Erythroblast (primary cell): Measurements from ENCODE around the gene MACROD2.

Experiments
- DNase-seq, 2 experiments: peaks; one replicate each; lab custom pipeline; 2025; lab: John Stamatoyannopoulos, UW
- GATA1 ChIP-seq: IDR thresholded peaks from 2 replicates; pipeline ENCODE4 v1.6.1; 2011; ENCODE audit warnings: low read depth, mild to moderate bottlenecking, control low read depth, low read length, moderate library complexity
- POLR2A ChIP-seq: IDR thresholded peaks from 2 replicates; pipeline ENCODE4 v1.6.1; 2011; ENCODE audit warnings: mild to moderate bottlenecking, low read length

MACROD2 gene

DNA sequence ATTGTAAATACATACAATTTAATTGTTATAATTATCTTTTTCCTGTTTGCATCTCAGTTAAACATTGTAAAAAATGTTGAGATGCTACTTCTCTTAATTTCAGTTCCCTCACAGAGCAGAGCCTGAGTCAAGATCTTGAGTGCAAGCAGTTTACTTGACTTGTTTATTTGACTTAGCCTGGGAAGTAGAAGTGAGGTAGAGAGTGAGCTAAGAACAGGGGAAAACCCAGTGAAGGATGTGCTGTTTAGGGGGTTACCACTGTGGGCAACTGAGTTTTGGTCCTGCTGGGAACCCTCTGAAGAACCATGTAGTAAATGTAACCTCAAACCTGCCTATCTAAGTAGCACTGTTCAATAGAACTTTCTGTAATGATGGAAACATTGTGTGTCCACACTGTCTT is 837.3 kb downstream of the MACROD2 start:
- no peak for TF ChIP-seq POLR2A
- no peak for TF ChIP-seq GATA1
- DNase-seq = no peak

DNA sequence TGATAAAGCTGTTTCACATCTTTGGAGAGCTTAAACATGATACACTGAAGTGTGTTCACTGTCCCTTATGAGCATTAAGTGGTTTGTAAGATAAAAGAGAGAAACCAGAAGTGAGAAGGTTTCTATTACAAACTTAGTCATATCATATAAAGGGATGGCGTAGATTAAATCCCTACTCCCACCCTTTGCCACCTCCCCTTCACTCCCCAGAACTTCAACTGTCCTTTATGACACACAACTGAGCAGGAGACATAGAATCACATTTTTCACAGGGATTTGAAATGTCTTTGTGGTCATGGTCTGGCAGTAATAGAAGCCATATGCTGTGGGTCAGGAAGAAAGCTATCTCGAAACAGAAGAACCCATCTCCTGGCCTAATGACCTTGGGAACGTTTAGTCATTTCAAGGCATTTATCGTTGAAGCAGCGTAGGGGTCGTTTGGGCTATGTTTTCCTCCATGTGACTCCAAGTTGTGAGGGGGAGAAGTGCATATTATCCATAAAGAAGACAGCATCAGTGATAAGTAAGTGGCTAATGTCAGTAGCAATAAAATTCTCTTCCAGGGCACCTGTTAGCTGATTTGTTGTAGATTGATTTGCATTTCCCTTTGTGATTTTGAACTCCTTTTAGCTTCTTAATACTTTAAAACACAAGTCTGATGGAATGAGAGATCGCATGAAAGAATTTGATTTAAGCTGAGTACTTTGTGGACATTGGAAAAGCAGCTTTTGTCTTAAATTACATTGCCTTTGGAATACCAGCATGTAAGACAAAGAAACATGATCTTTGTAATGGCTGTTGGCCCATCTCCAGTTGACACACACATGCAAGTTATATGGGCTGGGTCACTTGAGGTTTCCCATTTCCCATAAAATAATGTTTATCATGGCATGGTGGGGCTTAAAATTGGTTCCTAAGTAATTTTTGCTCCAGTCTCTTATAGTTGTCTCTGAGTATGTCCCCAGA is 843.6 kb downstream of the MACROD2 start:
- TF ChIP-seq POLR2A (no peak), GATA1 (no peak)
- no peak for DNase-seq

DNA sequence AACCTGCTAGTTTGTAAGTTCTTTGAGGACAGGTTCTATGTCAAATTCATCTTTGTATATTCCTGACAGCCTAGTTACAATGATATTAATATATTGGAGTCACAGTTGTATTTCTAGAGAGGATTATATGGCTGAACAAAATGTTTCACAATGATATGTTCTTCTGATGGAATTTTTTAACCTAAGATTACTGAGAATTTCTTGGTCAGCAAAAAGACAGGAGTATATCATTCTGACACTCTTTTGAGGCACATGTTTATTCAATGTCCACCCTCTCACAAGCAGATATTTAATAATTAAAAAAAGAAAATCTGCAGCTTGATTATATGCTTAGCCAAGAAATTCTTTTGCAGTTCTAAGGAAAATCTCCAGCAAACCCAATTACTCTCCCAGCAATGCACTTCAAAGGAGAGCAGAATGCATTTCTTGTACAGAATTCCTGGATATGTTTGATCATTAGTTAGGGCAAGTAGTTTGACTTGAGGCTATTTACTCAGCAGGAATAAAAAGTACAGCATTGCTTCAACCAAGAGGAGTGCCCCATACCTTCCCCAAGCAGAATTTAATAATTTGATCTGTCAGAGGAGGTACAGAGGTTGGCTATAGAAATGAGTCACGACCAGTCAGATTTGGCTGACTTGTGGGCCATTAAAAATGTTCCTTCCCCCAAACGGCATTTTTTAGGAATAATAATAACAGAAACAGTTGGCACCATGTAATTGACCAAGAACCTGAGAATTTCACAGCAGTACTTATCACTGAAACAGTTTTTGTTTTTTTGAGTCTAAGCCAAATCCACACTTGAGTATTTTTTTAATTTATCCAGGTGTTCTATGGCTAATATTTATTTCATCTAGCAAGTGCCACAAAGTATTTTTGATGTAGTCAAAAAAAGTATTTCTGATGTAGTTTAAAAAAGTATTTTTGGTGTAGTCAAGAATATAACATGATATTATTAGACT is 850.2 kb downstream of the MACROD2 start:
- DNase-seq = no peak
- TF ChIP-seq POLR2A = no peak
- no peak for TF ChIP-seq GATA1

DNA sequence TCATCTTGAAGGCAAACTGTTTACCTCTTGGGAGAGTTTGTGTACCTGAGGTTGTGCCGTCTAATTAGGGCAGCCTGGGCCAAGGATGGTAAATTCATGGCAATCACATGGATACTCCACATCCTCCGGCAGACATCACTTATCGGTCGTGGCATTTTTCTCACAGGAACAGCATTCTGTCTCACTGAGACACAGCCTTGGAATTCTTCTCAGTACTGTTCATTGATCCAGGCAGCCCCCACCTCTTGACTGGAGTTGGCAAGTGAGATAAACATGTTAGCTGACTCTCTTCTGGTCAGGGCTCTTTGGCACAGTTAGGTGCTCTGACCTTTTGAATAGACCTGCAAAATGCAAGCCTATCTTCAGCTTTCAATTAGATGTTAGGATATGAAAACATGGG is 853.5 kb downstream of the MACROD2 start:
- DNase-seq = no peak
- TF ChIP-seq GATA1 = no peak
- TF ChIP-seq POLR2A = no peak

DNA sequence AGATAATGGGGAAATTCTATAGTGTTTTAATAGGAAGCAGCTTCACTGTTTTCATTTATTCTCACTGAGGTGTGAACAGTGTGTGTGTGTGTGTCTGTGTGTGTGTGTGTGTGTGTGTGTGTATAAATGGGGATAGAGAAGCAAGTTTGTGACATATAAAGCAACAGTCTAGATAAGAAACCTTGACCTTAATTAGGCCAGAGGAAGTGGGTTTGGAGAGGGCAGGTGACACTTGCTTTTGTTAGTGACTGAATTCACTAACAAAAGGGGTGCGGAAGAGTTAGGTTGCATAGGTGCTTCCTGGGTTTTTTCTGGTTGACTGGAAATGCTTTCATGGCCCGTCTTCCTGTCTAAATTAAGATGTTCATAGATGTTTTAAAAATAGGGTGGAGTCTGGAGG is 857.8 kb downstream of the MACROD2 start:
- TF ChIP-seq POLR2A (no peak), GATA1 (no peak)
- no peak for DNase-seq

DNA sequence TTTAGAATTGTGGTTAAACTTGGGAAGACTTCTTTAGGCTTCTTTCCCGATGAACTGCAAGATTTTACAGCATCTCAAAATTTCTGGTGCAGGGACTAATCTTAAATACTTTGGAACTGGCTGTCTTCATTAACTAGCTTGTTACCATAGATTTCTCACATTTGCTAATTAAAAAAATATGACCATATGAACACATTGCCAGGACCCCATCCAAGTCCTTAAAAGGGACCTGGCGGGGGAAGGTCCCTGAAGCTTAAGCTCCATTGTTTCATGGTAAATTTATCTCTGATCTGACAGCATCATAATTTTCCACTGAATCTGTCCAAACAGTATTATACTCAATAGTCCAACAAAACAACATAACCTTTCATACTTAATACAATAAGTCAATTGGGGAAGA is 859.9 kb downstream of the MACROD2 start:
- DNase-seq = no peak
- no peak for TF ChIP-seq GATA1
- TF ChIP-seq POLR2A = no peak

DNA sequence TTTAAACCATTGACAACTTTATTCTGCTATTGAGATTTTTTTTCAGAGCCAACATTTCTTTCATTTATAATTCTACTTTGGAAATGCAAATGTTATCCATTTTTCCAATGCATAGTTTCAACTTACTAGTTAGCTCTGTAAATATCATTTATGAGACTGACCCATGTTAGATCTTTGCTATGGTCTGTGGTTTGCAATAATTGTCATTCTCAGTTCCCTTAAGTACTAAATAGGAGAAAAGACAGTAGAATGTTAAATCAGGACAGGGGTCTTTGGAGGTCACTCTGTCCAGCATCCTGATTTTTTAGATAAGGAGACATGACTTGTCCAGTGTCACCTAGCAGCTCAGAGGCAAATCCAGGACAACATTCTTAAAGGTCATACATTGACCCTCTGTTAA is 864.3 kb downstream of the MACROD2 start:
- TF ChIP-seq POLR2A (no peak), GATA1 (no peak)
- DNase-seq = no peak

DNA sequence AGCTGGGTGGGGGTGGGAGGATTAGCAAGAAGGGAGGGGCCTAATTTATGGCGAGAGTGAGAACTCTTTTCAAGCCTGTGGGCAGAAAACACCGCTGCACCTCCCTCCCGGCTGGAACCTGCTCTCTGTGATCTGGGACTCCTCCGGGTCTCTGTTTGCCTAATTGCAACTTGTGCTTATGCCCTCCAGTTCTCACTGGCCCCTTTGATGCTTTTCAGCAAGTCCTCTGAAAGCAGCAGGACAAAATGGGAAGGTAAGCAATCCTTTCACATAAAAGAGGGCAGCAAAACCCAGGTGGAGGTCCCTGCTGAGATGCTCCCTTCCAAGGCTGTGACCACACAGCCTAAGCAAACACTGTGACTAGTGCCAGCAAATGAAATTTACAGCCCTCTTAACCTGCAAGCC is 865.1 kb downstream of the MACROD2 start:
- no peak for DNase-seq
- TF ChIP-seq POLR2A (no peak), GATA1 (no peak)

DNA sequence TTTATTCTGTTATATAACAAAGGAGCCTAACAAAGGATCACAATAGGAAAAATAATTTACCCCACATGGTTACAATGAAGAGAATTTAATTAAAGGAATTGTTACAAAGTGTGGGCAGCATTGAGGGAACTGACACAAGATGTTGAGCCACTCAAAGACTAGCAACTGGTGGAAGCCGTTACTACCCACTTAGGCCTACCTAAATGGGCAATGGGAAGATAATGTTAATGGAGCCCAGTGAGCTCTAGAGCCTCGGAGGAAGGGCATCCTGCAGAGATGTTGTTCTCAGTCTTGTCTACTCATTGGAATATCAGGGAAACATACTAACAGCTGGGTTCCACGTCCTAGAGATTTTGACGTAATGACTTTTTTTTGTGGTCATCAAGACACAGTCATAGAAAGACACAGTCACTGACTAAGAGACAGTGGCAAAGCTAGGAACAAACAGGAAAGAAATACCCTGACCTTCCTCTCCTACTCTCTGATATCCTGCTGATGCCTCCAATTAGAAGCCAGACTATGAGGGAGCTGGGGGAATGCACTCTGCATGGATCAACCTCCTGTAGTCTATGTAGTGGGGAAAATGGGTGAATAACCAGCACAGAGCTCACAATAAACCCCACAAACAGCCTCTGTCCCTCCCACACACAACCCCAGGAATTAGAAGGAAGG is 865.8 kb downstream of the MACROD2 start:
- DNase-seq = no peak
- TF ChIP-seq GATA1 = no peak
- TF ChIP-seq POLR2A = no peak

DNA sequence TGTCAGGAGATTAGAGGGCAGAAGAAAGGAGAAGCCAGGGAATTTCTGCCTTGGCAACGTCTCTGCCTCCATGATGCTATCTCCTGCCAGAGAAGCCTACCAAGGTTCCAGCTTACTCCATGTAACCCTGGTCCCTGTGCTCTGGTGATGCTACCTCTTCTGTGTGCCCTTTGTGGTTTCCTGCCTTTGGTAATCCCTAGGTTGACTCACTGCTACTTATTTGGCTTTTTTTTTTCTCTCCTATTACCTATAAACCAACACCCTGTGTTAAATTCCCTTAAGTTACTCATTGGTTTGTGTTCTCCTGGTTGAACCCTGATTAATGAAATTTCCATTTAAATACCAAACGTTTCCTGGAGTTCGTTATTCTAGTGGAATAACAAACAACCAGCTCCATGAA is 869.9 kb downstream of the MACROD2 start:
- no peak for DNase-seq
- TF ChIP-seq POLR2A (no peak), GATA1 (no peak)

DNA sequence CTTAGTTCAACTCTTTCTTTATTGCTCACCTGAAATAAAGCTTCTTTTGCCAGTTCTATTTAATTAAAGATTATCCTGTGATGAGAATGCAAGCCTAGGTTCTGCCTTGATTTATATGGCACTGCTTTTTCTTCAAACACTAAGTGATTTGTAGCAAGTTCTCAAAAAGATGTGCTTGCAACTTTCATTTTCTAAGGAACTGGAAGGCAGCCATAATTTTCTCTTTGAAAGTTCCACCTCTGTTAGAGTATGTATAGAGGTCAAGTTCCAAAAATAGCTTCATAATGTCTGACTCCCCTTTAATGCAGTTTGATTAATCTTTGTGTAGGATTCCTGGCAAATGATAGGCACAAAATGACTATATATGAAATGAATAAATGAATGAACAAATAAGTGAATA is 870.4 kb downstream of the MACROD2 start:
- no peak for DNase-seq
- no peak for TF ChIP-seq GATA1
- TF ChIP-seq POLR2A = no peak

DNA sequence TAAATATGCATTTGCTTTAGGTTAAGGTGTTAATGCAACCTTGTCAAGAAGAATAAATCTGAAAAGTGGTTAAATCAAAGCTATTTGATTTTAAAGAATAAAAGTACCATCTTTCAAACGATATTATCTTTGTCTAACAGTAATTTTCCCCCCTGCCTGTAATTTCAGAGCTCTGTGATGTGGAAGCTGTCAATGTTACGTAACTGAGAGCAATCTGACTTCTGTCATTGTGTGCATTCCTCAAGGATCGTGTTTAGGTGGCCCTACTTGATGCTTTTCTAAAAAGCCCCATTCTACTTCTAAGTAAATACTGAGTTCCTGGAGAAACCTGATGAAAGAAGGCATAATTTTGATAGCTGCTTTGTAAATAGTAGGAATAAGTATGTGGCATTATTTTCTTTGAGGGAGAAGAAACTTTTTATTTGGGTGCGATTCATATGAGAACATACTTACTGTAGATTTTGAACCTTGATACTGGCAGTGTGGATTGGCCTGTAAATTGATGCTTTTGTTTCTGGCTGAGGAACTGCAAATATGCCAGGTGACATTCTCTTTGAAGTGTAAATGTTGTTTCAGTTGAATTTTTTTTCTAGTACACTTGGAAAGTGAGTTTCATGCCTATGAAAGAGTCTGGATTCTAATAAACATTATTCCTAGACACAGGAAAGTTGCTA is 871.7 kb downstream of the MACROD2 start:
- DNase-seq = no peak
- no peak for TF ChIP-seq POLR2A
- TF ChIP-seq GATA1 = no peak
